Upper lobe of left lung (tissue), 6 donors: ENCODE measurements around the gene CCDC77. TPM values are rescaled to one million over a fixed set of nuclear protein-coding genes. Genes with fewer than 3 reads are reported as not detected.

Experiments used
- ATAC-seq, 2 donors: fragments of 200-7000 bp; cut with Tn5 transposase; one replicate each; pipeline ENCODE4 v1.9.1; 2022; ENCODE audit warnings: mild to moderate bottlenecking in 2 of 2, moderate library complexity in 2 of 2; ENCODE audit not compliant: low FRiP score in 2 of 2
- DNase-seq, 2 donors: peaks; one replicate each; pipeline ENCODE4 v3.0.0-alpha.2; 2019 to 2020
- H3K27ac ChIP-seq, 4 donors: fragments of 200-600 bp; sonication (generic); one replicate each; pipeline ENCODE4 v1.5.1; 2016 to 2019
- H3K27me3 ChIP-seq, 4 donors: fragments of 200-600 bp; sonication (generic); one replicate each; pipeline ENCODE4 v1.5.1; 2017 to 2019
- H3K36me3 ChIP-seq, 4 donors: fragments of 200-600 bp; sonication (generic); one replicate each; pipeline ENCODE4 v1.5.1; 2016 to 2019
- H3K4me1 ChIP-seq, 4 donors: fragments of 200-600 bp; sonication (generic); one replicate each; pipeline ENCODE4 v1.5.1; 2018 to 2019
- H3K4me3 ChIP-seq, 4 donors: fragments of 200-600 bp; sonication (generic); one replicate each; pipeline ENCODE4 v1.5.1; 2017 to 2019; ENCODE audit warnings: mild to moderate bottlenecking in 2 of 4, moderate library complexity in 1 of 4
- H3K9me3 ChIP-seq, 4 donors: fragments of 200-600 bp; sonication (generic); one replicate each; pipeline ENCODE4 v1.5.1; 2018 to 2019
- CTCF ChIP-seq, 6 experiments: fragments of 450-650 bp in 4 of 6; fragments of 200-600 bp in 2 of 6; sonication (generic) in 2 of 6; IDR thresholded peaks; one replicate each; pipeline ENCODE4 v1.5.1; 2016 to 2019; ENCODE audit warnings: antibody characterized with exemption in 6 of 6
- EP300 ChIP-seq, 4 donors: sonication (generic); formaldehyde crosslinking; IDR thresholded peaks; one replicate each; pipeline ENCODE4 v1.5.1; 2017; ENCODE audit warnings: antibody characterized with exemption in 4 of 4, control low read depth in 2 of 4
- POLR2A ChIP-seq, 4 donors: fragments of 450-650 bp; IDR thresholded peaks; one replicate each; pipeline ENCODE4 v1.5.1; 2016 to 2017; ENCODE audit warnings: antibody characterized with exemption in 4 of 4, mild to moderate bottlenecking in 2 of 4
- POLR2AphosphoS5 ChIP-seq, 2 donors: sonication (generic); formaldehyde crosslinking; IDR thresholded peaks; one replicate each; pipeline ENCODE4 v1.5.1; 2017; ENCODE audit warnings: antibody characterized with exemption in 2 of 2
- WGBS, 2 donors: methylation state at CpG; one replicate each; pipeline ENCODE4 v1.1.5; 2017 to 2018; 5-methylcytosine and 5-hydroxymethylcytosine counted together
- total RNA-seq, 6 donors: library from RNA; depleted of rRNA in 4 of 6; stranded (reverse); fragments of >200 nt in 4 of 6; gene quantifications; one replicate each; pipeline versions ENCODE4 v1.1.0 to v1.2.1, GENCODE V29; 2016 to 2021
- donor health status: DM: no; HTN: no; CAD: no; lungs with moderate emphysema.
- donor health status: DM: no; HTN: yes; CAD: no; lungs with severe emphysema.

Gene CCDC77
- total RNA-seq = 10 to 100 TPM in 1 of 6 donors, 1 to 10 TPM in 5; 6.5 to 25.1 (median 7.6) TPM

GRCh38 chr12:401235-402028 is at the start of gene CCDC77:
Gene CCDC77, plus strand, starts transcription at chr12:401644. Its CDS starts 7,740 bp downstream, at chr12:409384.
- H3K36me3 ChIP-seq = no peaks in the 10 kb centered on the region
- WGBS, 2 donors = 1 to 2% methylated on average over 34 to 43 of the region's 45 CpGs

GRCh38 chr12:356276-356988 is 45.0 kb upstream of the CCDC77 start:
- DNase-seq = no peak
- no peak for ATAC-seq

More at GRCh38 chr12:401235-402028, at the start of gene CCDC77:
- Histone ChIP-seq H3K27me3 (no peaks in the 10 kb centered on the region), H3K9me3 (no peaks in the 10 kb centered on the region), H3K4me3 (peak within 1 kb of the TSS; percentile 21 to 81 (median 64)), H3K4me1 (peaks cover 9 to 15% (median 12%) of the 10 kb centered on the region in 4 donors), H3K27ac (peak within 1 kb of the TSS; percentile 56 to 81 (median 70))
- TF ChIP-seq CTCF (IDR thresholded peaks at IDR 0.05) = peak in 2 of 6 experiments; percentile 32 to 44
- no peak for TF ChIP-seq EP300 (IDR thresholded peaks at IDR 0.05)
- TF ChIP-seq POLR2A (IDR thresholded peaks at IDR 0.05) = peak in 2 of 4 donors; percentile 33 to 40
- peak; percentile 65 to 73 for TF ChIP-seq POLR2AphosphoS5 (IDR thresholded peaks at IDR 0.05)
- DNase-seq (peak; percentile 93 to 94), ATAC-seq (peak; percentile 100)

GRCh38 chr12:359091-359490 is 42.4 kb upstream of the CCDC77 start:
- WGBS, 2 donors = 97 to 100% methylated on average over 1 of the region's 1 CpG
- H3K4me1 ChIP-seq = no peaks in the 10 kb centered on the region
- H3K4me3 ChIP-seq = no peak overlapping the region
- peaks cover 34 to 98% (median 78%) of the 10 kb centered on the region in 4 donors for H3K36me3 ChIP-seq
- no peak overlapping the region for H3K27ac ChIP-seq
- DNase-seq = no peak
- no peaks in the 10 kb centered on the region for H3K27me3 ChIP-seq
- no peak for ATAC-seq
- TF ChIP-seq EP300 (IDR thresholded peaks at IDR 0.05) = no peak
- no peak for TF ChIP-seq CTCF (IDR thresholded peaks at IDR 0.05)
- no peak for TF ChIP-seq POLR2AphosphoS5 (IDR thresholded peaks at IDR 0.05)
- TF ChIP-seq POLR2A (IDR thresholded peaks at IDR 0.05) = no peak
- H3K9me3 ChIP-seq = peaks cover 0 to 3% (median 0%) of the 10 kb centered on the region in 4 donors

More at GRCh38 chr12:356276-356988, 45.0 kb upstream of the CCDC77 start:
- Histone ChIP-seq H3K27me3 (no peaks in the 10 kb centered on the region), H3K4me3 (no peak overlapping the region), H3K36me3 (peaks cover 29 to 98% (median 77%) of the 10 kb centered on the region in 4 donors), H3K9me3 (peaks cover 0 to 3% (median 0%) of the 10 kb centered on the region in 4 donors), H3K27ac (no peak overlapping the region), H3K4me1 (no peaks in the 10 kb centered on the region)
- TF ChIP-seq POLR2A (IDR thresholded peaks at IDR 0.05) (no peak), POLR2AphosphoS5 (IDR thresholded peaks at IDR 0.05) (no peak), EP300 (IDR thresholded peaks at IDR 0.05) (no peak), CTCF (IDR thresholded peaks at IDR 0.05) (no peak)
- 92% methylated on average over 7 of the region's 7 CpGs for WGBS, 2 donors

GRCh38 chr12:366820-367219 is 34.6 kb upstream of the CCDC77 start:
- H3K27me3 ChIP-seq = no peaks in the 10 kb centered on the region
- peaks cover 35 to 84% (median 55%) of the 10 kb centered on the region in 4 donors for H3K36me3 ChIP-seq
- no peak for DNase-seq

More at GRCh38 chr12:366820-367219, 34.6 kb upstream of the CCDC77 start:
- 94 to 97% methylated on average over 2 of the region's 2 CpGs for WGBS, 2 donors
- ATAC-seq = no peak
- no peaks in the 10 kb centered on the region for H3K4me1 ChIP-seq
- no peak overlapping the region for H3K27ac ChIP-seq
- no peak for TF ChIP-seq CTCF (IDR thresholded peaks at IDR 0.05)
- no peak for TF ChIP-seq POLR2A (IDR thresholded peaks at IDR 0.05)
- no peak for TF ChIP-seq EP300 (IDR thresholded peaks at IDR 0.05)
- no peak for TF ChIP-seq POLR2AphosphoS5 (IDR thresholded peaks at IDR 0.05)
- H3K4me3 ChIP-seq = no peak overlapping the region
- peaks cover 0 to 8% (median 7%) of the 10 kb centered on the region in 4 donors for H3K9me3 ChIP-seq
